ENCODE measurements around the gene CCDC192. TPM values are rescaled to one million over a fixed set of nuclear protein-coding genes. Genes with fewer than 3 reads are reported as not detected.
A peak's percentile ranks its signal among the peaks of the same experiment; 100 is the strongest.

Gene CCDC192
- total RNA-seq, 1 donor from 2014 or later, result not detected

GRCh38 chr5:127886081-127886480 lies 182.9 kb downstream of the CCDC192 start:
- Histone ChIP-seq H3K27me3 (ENCODE audit: low read depth) (no peaks in the 10 kb centered on the region), H3K4me3 (no peak overlapping the region), H3K9me3 (replicated peaks) (no peaks in the 10 kb centered on the region), H3K27ac (replicated peaks) (peak overlapping the region; percentile 63), H3K4me1 (peaks cover 32% of the 10 kb centered on the region), H3K36me3 (no peaks in the 10 kb centered on the region)
- no peak for TF ChIP-seq CTCF (IDR thresholded peaks at IDR 0.05; ENCODE audit: borderline replicate concordance)
- intact Hi-C loops (cut with micrococcal nuclease), result no loop called here
- DNase-seq, result no peak

DNA sequence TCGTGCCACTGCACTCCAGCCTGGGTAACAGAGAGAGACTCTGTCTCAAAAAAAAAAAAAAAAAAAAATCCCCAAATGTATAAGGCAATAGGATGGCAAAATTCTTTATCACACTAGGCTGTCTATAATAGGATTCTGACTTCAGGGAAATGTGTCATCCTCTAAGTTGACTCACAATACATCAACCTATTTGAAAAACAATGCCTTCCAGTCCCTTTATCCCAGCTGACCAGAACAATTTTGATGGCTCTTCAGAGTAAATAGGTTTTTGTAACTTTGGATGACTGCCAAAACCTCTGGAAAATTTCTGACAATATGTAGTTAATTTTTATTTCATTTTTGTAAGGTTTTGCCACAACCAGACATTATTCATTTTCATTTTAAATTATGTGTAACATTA lies 184.1 kb downstream of the CCDC192 start:
- intact Hi-C loops (cut with micrococcal nuclease), result no loop called here
- no peak for DNase-seq
- Histone ChIP-seq H3K27me3 (ENCODE audit: low read depth) (no peaks in the 10 kb centered on the region), H3K4me1 (peaks cover 41% of the 10 kb centered on the region), H3K9me3 (replicated peaks) (no peaks in the 10 kb centered on the region), H3K4me3 (no peak overlapping the region), H3K27ac (replicated peaks) (no peak overlapping the region), H3K36me3 (no peaks in the 10 kb centered on the region)
- TF ChIP-seq CTCF (IDR thresholded peaks at IDR 0.05; ENCODE audit: borderline replicate concordance), result no peak

DNA sequence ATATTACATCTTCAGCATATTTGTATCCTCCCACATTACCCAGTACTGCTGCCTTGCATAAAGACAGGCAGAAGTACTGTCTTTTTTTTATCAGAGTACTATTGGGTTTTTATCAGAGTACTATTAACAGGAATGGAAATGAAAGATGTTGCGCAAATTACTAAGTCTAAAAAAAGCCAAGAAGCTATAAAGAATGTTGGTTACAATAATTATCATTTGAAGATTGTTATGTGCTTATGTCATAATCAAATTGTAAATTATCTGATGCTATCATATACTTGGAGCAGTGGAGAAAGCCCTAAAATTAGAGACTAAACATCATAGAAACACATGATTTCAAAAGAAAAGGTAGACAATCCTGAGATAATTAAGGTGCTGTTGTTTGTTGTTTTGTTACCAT lies 188.8 kb downstream of the CCDC192 start:
- TF ChIP-seq CTCF (IDR thresholded peaks at IDR 0.05; ENCODE audit: borderline replicate concordance), result no peak
- intact Hi-C loops (cut with micrococcal nuclease), result no loop called here
- peak overlapping the region; percentile 64 for H3K27ac ChIP-seq (replicated peaks)

DNA sequence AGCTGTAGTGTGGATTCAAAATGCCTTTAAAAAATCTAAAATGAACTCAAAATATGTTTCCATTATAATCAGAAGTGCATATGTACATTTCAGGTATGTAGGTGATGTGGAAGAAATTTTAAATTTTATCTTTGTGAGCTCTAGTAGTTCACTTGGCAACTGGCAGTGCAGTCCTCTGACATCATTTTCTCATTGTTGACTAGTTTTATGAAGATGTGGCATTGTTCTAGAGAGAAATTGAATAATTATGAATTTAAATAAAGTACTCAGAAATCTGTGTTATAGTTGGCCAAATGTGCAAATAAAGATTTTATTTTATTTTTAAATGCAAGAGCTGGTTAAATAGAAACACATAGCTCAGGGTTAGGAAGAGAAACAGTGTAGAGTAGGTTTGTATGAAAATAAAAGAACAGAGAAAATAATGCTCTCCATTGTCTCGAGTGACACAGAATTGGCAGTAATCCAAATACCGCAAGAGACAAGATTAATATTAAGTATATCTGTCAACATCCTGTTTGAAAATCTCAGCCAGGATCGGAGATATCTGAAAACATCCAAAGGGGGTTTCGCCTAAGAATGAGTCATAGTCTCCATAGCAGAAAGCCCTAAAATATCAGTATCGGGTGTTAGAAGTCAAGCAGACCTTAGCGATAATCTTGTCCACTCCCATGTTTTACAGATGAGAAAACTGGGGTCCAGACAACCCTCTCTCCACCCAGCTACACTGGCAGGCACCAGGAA lies 189.4 kb downstream of the CCDC192 start:
- Histone ChIP-seq H3K27ac (replicated peaks) (peak overlapping the region; percentile 64), H3K4me3 (peak overlapping the region; percentile 3)
- DNase-seq, result no peak

More for the DNA sequence above, 188.8 kb downstream of the CCDC192 start:
- H3K9me3 ChIP-seq (replicated peaks), result no peaks in the 10 kb centered on the region
- DNase-seq, result no peak
- H3K4me3 ChIP-seq, result no peak overlapping the region
- peaks cover 24% of the 10 kb centered on the region for H3K4me1 ChIP-seq
- H3K36me3 ChIP-seq, result no peaks in the 10 kb centered on the region
- no peaks in the 10 kb centered on the region for H3K27me3 ChIP-seq (ENCODE audit: low read depth)

GRCh38 chr5:127893232-127893631 lies 190.0 kb downstream of the CCDC192 start:
- Histone ChIP-seq H3K4me1 (peaks cover 21% of the 10 kb centered on the region), H3K27me3 (ENCODE audit: low read depth) (no peaks in the 10 kb centered on the region), H3K27ac (replicated peaks) (peak overlapping the region; percentile 64), H3K36me3 (no peaks in the 10 kb centered on the region), H3K9me3 (replicated peaks) (no peaks in the 10 kb centered on the region), H3K4me3 (no peak overlapping the region)
- DNase-seq, result no peak
- intact Hi-C loops (cut with micrococcal nuclease), result no loop called here
- no peak for TF ChIP-seq CTCF (IDR thresholded peaks at IDR 0.05; ENCODE audit: borderline replicate concordance)

More for the DNA sequence above, 189.4 kb downstream of the CCDC192 start:
- intact Hi-C loops (cut with micrococcal nuclease), result no loop called here
- Histone ChIP-seq H3K27me3 (ENCODE audit: low read depth) (no peaks in the 10 kb centered on the region), H3K9me3 (replicated peaks) (no peaks in the 10 kb centered on the region), H3K36me3 (no peaks in the 10 kb centered on the region), H3K4me1 (peaks cover 21% of the 10 kb centered on the region)
- TF ChIP-seq CTCF (IDR thresholded peaks at IDR 0.05; ENCODE audit: borderline replicate concordance), result no peak
